Measurements from ENCODE around the gene STAG1. TPM values are rescaled to one million over a fixed set of nuclear protein-coding genes. Genes with fewer than 3 reads are reported as not detected.
A peak's percentile ranks its signal among the peaks of the same experiment; 100 is the strongest.
"Not testable (repeated sequence)": the region's sequence is repeated elsewhere in the genome, so short reads cannot be mapped to it uniquely, and the experiment has no call there.

STAG1 gene
- total and polyA plus RNA-seq, 8 donors, result 29.6 to 52.7 (median 44.1) TPM

DNA sequence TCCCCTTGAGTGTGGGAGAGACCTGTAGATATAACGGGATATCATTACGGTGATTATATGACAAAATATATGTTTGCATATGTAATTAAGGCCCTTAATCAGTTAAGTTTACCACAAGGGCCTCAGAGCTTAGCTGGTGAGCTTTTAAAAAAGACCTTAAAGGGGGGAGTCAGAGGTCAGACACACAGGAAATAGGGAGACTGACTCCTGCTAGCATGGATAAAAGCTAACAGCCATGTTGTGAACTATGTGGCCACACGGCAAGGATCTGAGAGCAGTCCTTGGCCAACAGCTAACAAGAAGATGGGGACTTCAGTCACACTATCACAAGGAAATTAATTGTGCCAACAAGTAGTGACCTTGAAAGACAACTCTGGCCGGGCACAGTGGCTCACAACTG lies 3.1 kb downstream of the STAG1 start:
- TF ChIP-seq, protein P1, sequence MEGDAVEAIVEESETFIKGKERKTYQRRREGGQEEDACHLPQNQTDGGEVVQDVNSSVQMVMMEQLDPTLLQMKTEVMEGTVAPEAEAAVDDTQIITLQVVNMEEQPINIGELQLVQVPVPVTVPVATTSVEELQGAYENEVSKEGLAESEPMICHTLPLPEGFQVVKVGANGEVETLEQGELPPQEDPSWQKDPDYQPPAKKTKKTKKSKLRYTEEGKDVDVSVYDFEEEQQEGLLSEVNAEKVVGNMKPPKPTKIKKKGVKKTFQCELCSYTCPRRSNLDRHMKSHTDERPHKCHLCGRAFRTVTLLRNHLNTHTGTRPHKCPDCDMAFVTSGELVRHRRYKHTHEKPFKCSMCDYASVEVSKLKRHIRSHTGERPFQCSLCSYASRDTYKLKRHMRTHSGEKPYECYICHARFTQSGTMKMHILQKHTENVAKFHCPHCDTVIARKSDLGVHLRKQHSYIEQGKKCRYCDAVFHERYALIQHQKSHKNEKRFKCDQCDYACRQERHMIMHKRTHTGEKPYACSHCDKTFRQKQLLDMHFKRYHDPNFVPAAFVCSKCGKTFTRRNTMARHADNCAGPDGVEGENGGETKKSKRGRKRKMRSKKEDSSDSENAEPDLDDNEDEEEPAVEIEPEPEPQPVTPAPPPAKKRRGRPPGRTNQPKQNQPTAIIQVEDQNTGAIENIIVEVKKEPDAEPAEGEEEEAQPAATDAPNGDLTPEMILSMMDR (IDR thresholded peaks at IDR 0.05), result no peak
- intact Hi-C loops (cut with DNase I), result no loop called here
- peaks cover 24 to 60% of the 10 kb centered on the region in 2 donors for H3K4me1 ChIP-seq
- no peak overlapping the region for H3K4me3 ChIP-seq
- no peaks in the 10 kb centered on the region for H3K9me3 ChIP-seq
- no peaks in the 10 kb centered on the region for H3K36me3 ChIP-seq
- ATAC-seq (no peak), DNase-seq (no peak)
- H3K27me3 ChIP-seq, result no peaks in the 10 kb centered on the region
- peak overlapping the region in 1 of 2 donors; percentile 28 for H3K27ac ChIP-seq

DNA sequence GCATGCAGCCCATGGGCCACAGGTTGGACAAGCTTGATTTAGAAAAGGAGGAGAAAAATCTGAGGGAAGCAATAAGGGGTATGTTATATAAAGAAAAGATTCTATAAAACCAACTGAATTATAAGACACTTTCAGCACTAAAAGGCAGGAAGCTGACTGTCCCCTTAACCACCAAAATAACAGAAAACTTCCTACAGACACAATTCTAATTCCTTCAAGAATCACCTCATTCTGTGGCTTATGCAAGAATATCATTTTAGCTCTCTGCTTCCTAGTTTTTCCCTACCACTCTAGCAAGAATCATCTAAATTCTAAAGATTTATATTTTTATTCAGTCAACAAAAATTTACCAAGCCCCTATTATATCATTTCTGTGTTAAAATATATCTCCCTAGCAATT lies 6.3 kb downstream of the STAG1 start:
- TF ChIP-seq, protein P1 (IDR thresholded peaks at IDR 0.05), result no peak
- H3K27ac ChIP-seq, result peak overlapping the region in 1 of 2 donors; percentile 13
- DNase-seq (peak in 2 of 4 donors; percentile 44 to 65), ATAC-seq (no peak)
- peaks cover 15 to 45% of the 10 kb centered on the region in 2 donors for H3K4me1 ChIP-seq
- intact Hi-C loops (cut with DNase I), result no loop called here
- no peaks in the 10 kb centered on the region for H3K27me3 ChIP-seq
- H3K9me3 ChIP-seq, result no peaks in the 10 kb centered on the region
- no peak overlapping the region for H3K4me3 ChIP-seq
- H3K36me3 ChIP-seq, result no peaks in the 10 kb centered on the region

DNA sequence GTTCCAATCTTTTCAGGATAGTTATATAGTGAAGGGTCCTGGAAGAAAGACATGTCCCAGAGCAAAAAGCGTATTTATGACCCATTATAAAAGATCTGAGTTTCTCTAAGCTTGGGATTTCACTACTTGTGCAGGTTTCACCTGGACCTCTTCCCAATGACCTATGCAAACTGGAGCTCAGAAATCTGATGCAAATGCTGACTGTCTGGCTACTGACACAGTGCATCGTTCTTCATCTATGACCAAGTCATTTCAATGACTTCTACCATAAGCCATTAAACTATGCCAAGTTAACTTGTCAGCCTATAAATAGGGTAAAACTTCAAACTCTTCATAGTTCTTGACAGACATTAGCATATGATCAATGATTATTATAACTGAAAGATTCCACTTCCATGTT lies 11.1 kb downstream of the STAG1 start:
- no peak overlapping the region for H3K27ac ChIP-seq
- H3K4me3 ChIP-seq, result no peak overlapping the region
- H3K9me3 ChIP-seq, result no peaks in the 10 kb centered on the region
- TF ChIP-seq, protein P1 (IDR thresholded peaks at IDR 0.05), result no peak
- DNase-seq (no peak), ATAC-seq (no peak)
- H3K4me1 ChIP-seq, result peaks cover 0 to 2% of the 10 kb centered on the region in 2 donors
- no peaks in the 10 kb centered on the region for H3K27me3 ChIP-seq
- no peaks in the 10 kb centered on the region for H3K36me3 ChIP-seq
- intact Hi-C loops (cut with DNase I), result no loop called here

DNA sequence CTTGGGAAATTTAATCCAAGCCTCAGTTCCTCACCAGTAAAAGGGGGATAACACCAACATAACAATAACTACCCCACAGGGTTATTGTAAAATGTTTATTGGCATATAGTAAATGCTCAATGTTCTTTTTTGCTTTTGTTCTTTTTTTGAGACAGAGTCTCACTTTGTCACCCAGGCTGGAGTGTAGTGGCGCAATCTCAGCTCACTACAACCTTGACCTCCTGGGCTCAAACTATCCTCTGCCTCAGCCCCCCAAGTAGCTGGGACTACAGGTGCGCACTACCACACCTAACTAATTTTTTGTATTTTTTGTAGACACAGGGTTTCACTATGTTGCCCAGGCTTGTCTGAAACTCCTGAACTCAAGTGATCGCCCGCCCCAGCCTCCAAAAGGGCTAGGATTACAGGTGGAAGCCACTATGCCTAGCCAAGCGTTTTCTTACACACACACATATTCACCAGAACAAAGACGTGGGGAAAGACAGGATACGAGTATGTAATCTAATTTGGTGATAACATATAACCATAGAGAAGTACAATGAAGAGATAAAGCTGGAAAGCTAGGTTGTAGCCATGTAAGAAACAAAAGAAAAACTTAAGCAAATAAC lies 11.7 kb downstream of the STAG1 start:
- no peak overlapping the region for H3K27ac ChIP-seq
- no peaks in the 10 kb centered on the region for H3K9me3 ChIP-seq
- H3K36me3 ChIP-seq, result no peaks in the 10 kb centered on the region
- no peak for DNase-seq
- H3K4me3 ChIP-seq, result no peak overlapping the region
- H3K27me3 ChIP-seq, result no peaks in the 10 kb centered on the region
- ATAC-seq, result no peak
- TF ChIP-seq, protein P1 (IDR thresholded peaks at IDR 0.05), result no peak
- no peaks in the 10 kb centered on the region for H3K4me1 ChIP-seq
- intact Hi-C loops (cut with DNase I), result no loop called here

DNA sequence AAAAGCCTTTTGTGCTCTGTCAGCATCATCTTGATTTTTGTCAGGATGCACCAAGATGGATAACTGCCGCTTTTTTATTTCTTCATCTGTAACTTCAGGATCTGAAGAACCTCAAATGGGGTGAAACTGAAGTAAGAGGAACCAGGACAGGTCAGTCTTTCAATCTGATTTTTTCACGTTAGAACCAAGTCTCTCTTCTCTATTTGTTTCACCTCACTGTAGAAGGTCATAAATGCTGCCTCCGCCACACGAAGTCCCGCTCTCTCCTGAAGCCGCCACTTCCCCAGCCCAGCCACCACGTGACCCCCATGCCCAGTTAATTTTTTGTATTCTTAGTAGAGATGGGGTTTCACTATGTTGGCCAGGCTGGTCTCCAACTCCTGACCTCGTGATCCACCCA lies 15.2 kb downstream of the STAG1 start:
- H3K27me3 ChIP-seq; H3K36me3 ChIP-seq; intact Hi-C loops (cut with DNase I); DNase-seq; ATAC-seq; H3K27ac ChIP-seq; H3K9me3 ChIP-seq; H3K4me3 ChIP-seq: not testable (repeated sequence)
- H3K4me1 ChIP-seq, result peaks cover 0 to 13% of the 10 kb centered on the region in 2 donors

DNA sequence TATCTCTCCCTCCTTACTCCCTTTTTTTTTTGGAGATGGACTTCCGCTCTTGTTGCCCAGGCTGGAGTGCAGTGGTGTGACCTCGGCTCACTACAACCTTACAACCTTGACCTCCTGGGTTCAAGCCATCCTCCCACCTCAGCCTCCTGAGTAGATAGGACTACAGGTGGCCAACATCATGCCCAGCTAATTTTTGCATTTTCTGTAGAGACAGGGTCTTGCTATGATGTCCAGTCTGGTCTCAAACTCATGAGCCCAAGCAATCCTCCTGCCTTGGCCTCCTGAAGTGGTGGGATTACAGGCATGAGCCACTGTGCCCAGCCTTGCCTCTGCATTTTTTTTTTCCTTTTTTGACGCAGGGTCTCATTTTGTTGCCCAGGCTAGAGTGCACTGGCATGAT lies 17.1 kb downstream of the STAG1 start:
- Histone ChIP-seq H3K9me3 (no peaks in the 10 kb centered on the region), H3K27ac (no peak overlapping the region), H3K4me1 (peaks cover 3 to 23% of the 10 kb centered on the region in 2 donors), H3K36me3 (no peaks in the 10 kb centered on the region), H3K4me3 (no peak overlapping the region), H3K27me3 (no peaks in the 10 kb centered on the region)
- DNase-seq, result no peak
- no peak for ATAC-seq
- intact Hi-C loops (cut with DNase I), result no loop called here
- TF ChIP-seq, protein P1 (IDR thresholded peaks at IDR 0.05), result no peak
